ENCODE results near the gene DCAF16. TPM values are rescaled to one million over a fixed set of nuclear protein-coding genes. Genes with fewer than 3 reads are reported as not detected.

DCAF16 gene
- total RNA-seq, 1 donor from 2014 or later, result 63.1 TPM

DNA sequence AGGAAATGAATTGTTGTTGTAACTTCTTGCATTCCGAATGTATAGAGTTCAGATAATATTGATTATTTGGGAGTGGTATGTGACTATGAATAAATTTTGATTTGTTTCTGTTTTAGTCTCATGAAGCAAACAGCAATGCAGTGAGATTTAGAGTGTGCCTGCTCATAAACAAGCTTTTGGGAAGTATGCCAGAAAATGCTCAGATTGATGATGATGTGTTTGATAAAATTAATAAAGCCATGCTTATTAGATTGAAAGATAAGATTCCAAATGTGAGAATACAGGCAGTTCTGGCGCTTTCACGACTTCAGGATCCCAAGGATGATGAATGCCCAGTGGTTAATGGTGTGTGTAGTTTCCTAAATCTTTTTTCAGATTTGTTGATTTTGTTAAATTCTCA lies 2.2 kb upstream of the DCAF16 start:
- H3K9me3 Mint-ChIP-seq (ENCODE audit: low read depth), result no peaks in the 10 kb centered on the region
- H3K36me3 Mint-ChIP-seq (ENCODE audit: insufficient read depth), result peaks cover 2% of the 10 kb centered on the region
- DNase-seq (ENCODE audit: low spot score, unreplicated experiment), result no peak
- H3K27me3 Mint-ChIP-seq, result no peaks in the 10 kb centered on the region
- H3K4me1 Mint-ChIP-seq (ENCODE audit: low read depth), result peaks cover 25% of the 10 kb centered on the region
- peak overlapping the region; percentile 96 for H3K4me3 Mint-ChIP-seq (ENCODE audit: low read depth)
- TF ChIP-seq, protein P1, sequence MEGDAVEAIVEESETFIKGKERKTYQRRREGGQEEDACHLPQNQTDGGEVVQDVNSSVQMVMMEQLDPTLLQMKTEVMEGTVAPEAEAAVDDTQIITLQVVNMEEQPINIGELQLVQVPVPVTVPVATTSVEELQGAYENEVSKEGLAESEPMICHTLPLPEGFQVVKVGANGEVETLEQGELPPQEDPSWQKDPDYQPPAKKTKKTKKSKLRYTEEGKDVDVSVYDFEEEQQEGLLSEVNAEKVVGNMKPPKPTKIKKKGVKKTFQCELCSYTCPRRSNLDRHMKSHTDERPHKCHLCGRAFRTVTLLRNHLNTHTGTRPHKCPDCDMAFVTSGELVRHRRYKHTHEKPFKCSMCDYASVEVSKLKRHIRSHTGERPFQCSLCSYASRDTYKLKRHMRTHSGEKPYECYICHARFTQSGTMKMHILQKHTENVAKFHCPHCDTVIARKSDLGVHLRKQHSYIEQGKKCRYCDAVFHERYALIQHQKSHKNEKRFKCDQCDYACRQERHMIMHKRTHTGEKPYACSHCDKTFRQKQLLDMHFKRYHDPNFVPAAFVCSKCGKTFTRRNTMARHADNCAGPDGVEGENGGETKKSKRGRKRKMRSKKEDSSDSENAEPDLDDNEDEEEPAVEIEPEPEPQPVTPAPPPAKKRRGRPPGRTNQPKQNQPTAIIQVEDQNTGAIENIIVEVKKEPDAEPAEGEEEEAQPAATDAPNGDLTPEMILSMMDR (IDR thresholded peaks at IDR 0.05; ENCODE audit: unreplicated experiment), result no peak
- H3K27ac Mint-ChIP-seq, result no peak overlapping the region

DNA sequence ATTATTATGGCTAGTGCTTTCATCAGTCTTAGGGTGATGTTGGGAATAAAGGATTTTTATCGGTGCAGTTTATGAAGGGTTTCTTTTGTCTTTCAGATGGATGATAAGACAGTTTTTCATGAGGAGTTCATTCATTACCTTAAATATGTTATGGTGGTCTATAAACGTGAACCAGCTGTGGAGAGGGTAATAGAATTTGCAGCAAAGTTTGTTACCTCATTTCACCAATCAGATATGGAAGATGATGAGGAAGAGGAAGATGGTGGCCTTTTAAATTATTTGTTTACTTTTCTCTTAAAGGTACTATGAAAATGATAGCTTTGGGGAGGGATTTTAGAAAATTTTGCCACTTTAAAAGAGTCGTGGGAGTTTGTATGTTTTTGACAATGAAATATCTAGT lies 1.6 kb upstream of the DCAF16 start:
- H3K4me3 Mint-ChIP-seq (ENCODE audit: low read depth), result peak overlapping the region; percentile 96
- no peaks in the 10 kb centered on the region for H3K27me3 Mint-ChIP-seq
- peaks cover 32% of the 10 kb centered on the region for H3K4me1 Mint-ChIP-seq (ENCODE audit: low read depth)
- H3K27ac Mint-ChIP-seq, result peak overlapping the region; percentile 33
- DNase-seq (ENCODE audit: low spot score, unreplicated experiment), result no peak
- TF ChIP-seq, protein P1 (IDR thresholded peaks at IDR 0.05; ENCODE audit: unreplicated experiment), result no peak
- peaks cover 4% of the 10 kb centered on the region for H3K36me3 Mint-ChIP-seq (ENCODE audit: insufficient read depth)
- no peaks in the 10 kb centered on the region for H3K9me3 Mint-ChIP-seq (ENCODE audit: low read depth)

DNA sequence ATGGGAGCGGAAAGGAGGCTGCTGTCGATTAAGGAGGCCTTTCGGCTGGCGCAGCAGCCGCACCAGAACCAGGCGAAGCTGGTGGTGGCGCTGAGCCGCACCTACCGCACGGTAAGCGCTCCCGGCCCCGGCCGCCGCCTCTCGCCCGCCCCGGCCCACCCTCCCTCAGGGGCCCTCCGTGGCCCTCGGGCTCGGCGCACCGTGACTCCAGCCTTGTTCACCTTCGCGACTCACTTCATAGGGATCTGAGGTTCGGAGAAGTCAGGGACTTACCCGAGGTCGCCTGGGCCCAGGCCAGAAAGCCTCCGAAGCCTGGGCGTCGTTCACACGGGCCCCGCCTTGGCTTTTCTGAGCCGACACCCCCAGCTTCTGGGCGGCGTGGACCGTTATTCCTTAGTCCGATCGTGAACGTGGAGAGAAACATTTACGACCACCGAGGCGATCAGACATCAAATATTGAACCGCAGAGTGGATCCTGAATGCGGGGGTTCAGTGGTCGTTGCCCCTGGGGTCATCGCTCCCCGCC lies 584 bp upstream of the DCAF16 start:
- Mint-ChIP-seq H3K4me3 (ENCODE audit: low read depth) (peak overlapping the region; percentile 96), H3K36me3 (ENCODE audit: insufficient read depth) (peaks cover 4% of the 10 kb centered on the region), H3K9me3 (ENCODE audit: low read depth) (no peaks in the 10 kb centered on the region), H3K27ac (peak overlapping the region; percentile 98), H3K27me3 (no peaks in the 10 kb centered on the region), H3K4me1 (ENCODE audit: low read depth) (peaks cover 36% of the 10 kb centered on the region)
- no peak for DNase-seq (ENCODE audit: low spot score, unreplicated experiment)
- TF ChIP-seq, protein P1 (IDR thresholded peaks at IDR 0.05; ENCODE audit: unreplicated experiment), result no peak

DNA sequence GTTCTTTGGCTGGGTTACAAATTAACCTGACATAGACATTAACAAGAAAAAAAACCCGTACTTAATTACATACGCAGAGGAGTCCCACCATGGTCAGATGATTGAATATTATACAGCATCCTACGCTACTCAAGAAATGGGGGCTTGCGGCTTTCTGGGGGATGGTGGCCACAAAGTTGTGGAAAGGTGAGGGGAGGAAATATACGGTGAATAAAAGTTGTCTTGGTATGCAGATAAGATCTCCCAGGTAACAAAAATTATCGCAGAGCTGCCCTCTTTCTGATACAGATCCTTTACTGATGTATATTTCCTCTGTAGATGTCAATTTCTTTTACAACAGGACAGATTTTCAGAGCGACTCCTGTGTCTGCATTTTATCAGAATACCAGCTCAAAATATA lies 890 bp downstream of the DCAF16 start:
- DNase-seq (ENCODE audit: low spot score, unreplicated experiment), result no peak
- TF ChIP-seq, protein P1 (IDR thresholded peaks at IDR 0.05; ENCODE audit: unreplicated experiment), result no peak
- Mint-ChIP-seq H3K9me3 (ENCODE audit: low read depth) (no peaks in the 10 kb centered on the region), H3K27me3 (no peaks in the 10 kb centered on the region), H3K4me1 (ENCODE audit: low read depth) (peaks cover 36% of the 10 kb centered on the region), H3K36me3 (ENCODE audit: insufficient read depth) (peaks cover 4% of the 10 kb centered on the region), H3K27ac (peak overlapping the region; percentile 98), H3K4me3 (ENCODE audit: low read depth) (peak overlapping the region; percentile 96)

DNA sequence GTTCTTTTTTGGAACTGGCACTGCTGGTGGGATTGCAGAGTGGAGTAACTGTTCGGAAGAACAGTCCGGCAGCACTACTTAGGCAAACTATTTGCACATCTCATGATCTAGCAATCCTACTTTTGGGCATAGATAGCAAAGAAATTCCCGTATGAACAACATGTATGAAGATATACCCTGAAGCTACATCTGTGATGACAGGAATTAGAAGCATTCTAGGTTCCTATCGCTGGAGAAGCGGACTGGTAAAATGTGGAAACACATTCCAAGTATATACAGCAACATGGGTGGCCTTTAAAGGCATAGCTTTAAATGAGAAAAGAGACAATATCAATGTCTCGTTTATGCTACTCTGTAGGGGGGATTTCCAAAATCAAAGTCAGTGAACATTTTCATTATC lies 3.1 kb downstream of the DCAF16 start:
- peak overlapping the region; percentile 49 for H3K27ac Mint-ChIP-seq
- H3K27me3 Mint-ChIP-seq, result no peaks in the 10 kb centered on the region
- TF ChIP-seq, protein P1 (IDR thresholded peaks at IDR 0.05; ENCODE audit: unreplicated experiment), result no peak
- peaks cover 33% of the 10 kb centered on the region for H3K4me1 Mint-ChIP-seq (ENCODE audit: low read depth)
- peaks cover 13% of the 10 kb centered on the region for H3K36me3 Mint-ChIP-seq (ENCODE audit: insufficient read depth)
- H3K9me3 Mint-ChIP-seq (ENCODE audit: low read depth), result no peaks in the 10 kb centered on the region
- no peak for DNase-seq (ENCODE audit: low spot score, unreplicated experiment)
- peak overlapping the region; percentile 70 for H3K4me3 Mint-ChIP-seq (ENCODE audit: low read depth)
